ENCODE measurements around the gene NFYA.

GRCh38 chr6:41088451-41088850 lies 15.7 kb downstream of the NFYA start:
- no peak for TF ChIP-seq EZH2 (IDR thresholded peaks at IDR 0.05)
- TF ChIP-seq, protein P1, sequence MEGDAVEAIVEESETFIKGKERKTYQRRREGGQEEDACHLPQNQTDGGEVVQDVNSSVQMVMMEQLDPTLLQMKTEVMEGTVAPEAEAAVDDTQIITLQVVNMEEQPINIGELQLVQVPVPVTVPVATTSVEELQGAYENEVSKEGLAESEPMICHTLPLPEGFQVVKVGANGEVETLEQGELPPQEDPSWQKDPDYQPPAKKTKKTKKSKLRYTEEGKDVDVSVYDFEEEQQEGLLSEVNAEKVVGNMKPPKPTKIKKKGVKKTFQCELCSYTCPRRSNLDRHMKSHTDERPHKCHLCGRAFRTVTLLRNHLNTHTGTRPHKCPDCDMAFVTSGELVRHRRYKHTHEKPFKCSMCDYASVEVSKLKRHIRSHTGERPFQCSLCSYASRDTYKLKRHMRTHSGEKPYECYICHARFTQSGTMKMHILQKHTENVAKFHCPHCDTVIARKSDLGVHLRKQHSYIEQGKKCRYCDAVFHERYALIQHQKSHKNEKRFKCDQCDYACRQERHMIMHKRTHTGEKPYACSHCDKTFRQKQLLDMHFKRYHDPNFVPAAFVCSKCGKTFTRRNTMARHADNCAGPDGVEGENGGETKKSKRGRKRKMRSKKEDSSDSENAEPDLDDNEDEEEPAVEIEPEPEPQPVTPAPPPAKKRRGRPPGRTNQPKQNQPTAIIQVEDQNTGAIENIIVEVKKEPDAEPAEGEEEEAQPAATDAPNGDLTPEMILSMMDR (IDR thresholded peaks at IDR 0.05), result no peak
